ENCODE results near the gene ZNF20.

The ZNF20 gene

GRCh38 chr19:12133069-12133468 lies 7.1 kb downstream of the ZNF20 start:
- no peak for DNase-seq
- no peak for TF ChIP-seq CTCF (IDR thresholded peaks at IDR 0.05)
- H3K9me3 Mint-ChIP-seq, result peaks cover 97% of the 10 kb centered on the region
- H3K27ac Mint-ChIP-seq, result no peak overlapping the region
- peaks cover 96% of the 10 kb centered on the region for H3K36me3 Mint-ChIP-seq (ENCODE audit: low read depth)
- H3K4me1 Mint-ChIP-seq, result peaks cover 3% of the 10 kb centered on the region
- H3K4me3 Mint-ChIP-seq, result no peak overlapping the region
- H3K27me3 Mint-ChIP-seq (ENCODE audit: low read depth, poor library complexity), result peaks cover 18% of the 10 kb centered on the region

- Mint-ChIP-seq H3K4me1 (no peaks in the 10 kb centered on the region), H3K4me3 (no peak overlapping the region), H3K27me3 (ENCODE audit: low read depth, poor library complexity) (no peaks in the 10 kb centered on the region), H3K9me3 (peaks cover 71% of the 10 kb centered on the region), H3K27ac (no peak overlapping the region), H3K36me3 (ENCODE audit: low read depth) (peaks cover 68% of the 10 kb centered on the region)
- TF ChIP-seq CTCF (IDR thresholded peaks at IDR 0.05), result no peak
- no peak for DNase-seq
Observed at GRCh38 chr19:12126707-12127106, 13.4 kb downstream of the ZNF20 start.

GRCh38 chr19:12117201-12117970 lies 22.8 kb downstream of the ZNF20 start:
- Mint-ChIP-seq H3K36me3 (ENCODE audit: low read depth) (peaks cover 64% of the 10 kb centered on the region), H3K9me3 (peaks cover 73% of the 10 kb centered on the region), H3K4me3 (no peak overlapping the region), H3K27ac (no peak overlapping the region), H3K27me3 (ENCODE audit: low read depth, poor library complexity) (no peaks in the 10 kb centered on the region), H3K4me1 (no peaks in the 10 kb centered on the region)
- DNase-seq, result no peak
- TF ChIP-seq CTCF (IDR thresholded peaks at IDR 0.05), result no peak

- Mint-ChIP-seq H3K4me3 (no peak overlapping the region), H3K9me3 (peaks cover 87% of the 10 kb centered on the region), H3K36me3 (ENCODE audit: low read depth) (peaks cover 90% of the 10 kb centered on the region), H3K27me3 (ENCODE audit: low read depth, poor library complexity) (no peaks in the 10 kb centered on the region), H3K4me1 (no peaks in the 10 kb centered on the region), H3K27ac (no peak overlapping the region)
- DNase-seq, result no peak
- TF ChIP-seq CTCF (IDR thresholded peaks at IDR 0.05), result no peak
Observed at GRCh38 chr19:12113121-12113520, 27.0 kb downstream of the ZNF20 start.

GRCh38 chr19:12112701-12113100 lies 27.4 kb downstream of the ZNF20 start:
- H3K4me1 Mint-ChIP-seq, result no peaks in the 10 kb centered on the region
- peaks cover 90% of the 10 kb centered on the region for H3K36me3 Mint-ChIP-seq (ENCODE audit: low read depth)
- no peak for DNase-seq
- H3K9me3 Mint-ChIP-seq, result peaks cover 87% of the 10 kb centered on the region
- no peaks in the 10 kb centered on the region for H3K27me3 Mint-ChIP-seq (ENCODE audit: low read depth, poor library complexity)
- no peak overlapping the region for H3K4me3 Mint-ChIP-seq
- no peak overlapping the region for H3K27ac Mint-ChIP-seq
- no peak for TF ChIP-seq CTCF (IDR thresholded peaks at IDR 0.05)

Measured in nephron progenitor cell (in vitro differentiated cells).